Endothelial cell of umbilical vein (primary cell): Measurements from ENCODE around the gene TYSND1.

Experiments
- CTCF ChIP-seq, 2 donors: IDR thresholded peaks; 1 replicate in 1 of 2; 2 replicates in 1 of 2; pipeline ENCODE4 v1.5.1; 2011; ENCODE audit warnings: low read length in 2 of 2, mild to moderate bottlenecking in 2 of 2, moderate library complexity in 2 of 2, control low read depth in 1 of 2, inconsistent platforms in 1 of 2, low read depth in 1 of 2; ENCODE audit not compliant: insufficient read depth in 1 of 2; ENCODE audit errors: extremely low read depth in 1 of 2
- EZH2 ChIP-seq: IDR thresholded peaks from 2 replicates; pipeline ENCODE4 v1.6.1; 2012; ENCODE audit warnings: borderline replicate concordance, low read depth, mild to moderate bottlenecking, moderate library complexity, low read length, inconsistent platforms; ENCODE audit not compliant: severe bottlenecking
- FOS ChIP-seq: IDR thresholded peaks from 2 replicates; pipeline ENCODE4 v1.6.1; 2011; ENCODE audit warnings: mild to moderate bottlenecking, low read length, moderate library complexity, borderline replicate concordance; ENCODE audit not compliant: insufficient read depth
- MAX ChIP-seq: IDR thresholded peaks from 2 replicates; pipeline ENCODE4 v1.6.1; 2011; ENCODE audit not compliant: insufficient read depth, insufficient read length
- MYC ChIP-seq: IDR thresholded peaks from one replicate; pipeline ENCODE4 v1.6.1; 2011; ENCODE audit warnings: mild to moderate bottlenecking, low read depth, low read length
- POLR2A ChIP-seq: IDR thresholded peaks from 2 replicates; pipeline ENCODE4 v1.6.1; 2012; ENCODE audit warnings: low read depth, mild to moderate bottlenecking, control low read depth, low read length
- POLR2AphosphoS5 ChIP-seq: IDR thresholded peaks from 2 replicates; pipeline ENCODE4 v1.6.1; 2012; ENCODE audit warnings: low read depth, mild to moderate bottlenecking, control low read depth, low read length, moderate library complexity; ENCODE audit not compliant: insufficient read depth

- no peak for TF ChIP-seq CTCF (IDR thresholded peaks at IDR 0.05; ENCODE audit: extremely low read depth in 1 of 2, insufficient read depth in 1 of 2, low read depth in 1 of 2, low read length in 2 of 2)
- TF ChIP-seq MAX, result no peak
- TF ChIP-seq MYC, result no peak
- TF ChIP-seq EZH2, result no peak
- TF ChIP-seq POLR2AphosphoS5, result no peak
- no peak for TF ChIP-seq POLR2A
- no peak for TF ChIP-seq FOS
Measured at GRCh38 chr10:70139997-70140250, 6.6 kb downstream of the TYSND1 start.
